H9 (cell line): ENCODE data around the gene GPATCH2. TPM values are rescaled to one million over a fixed set of nuclear protein-coding genes. Genes with fewer than 3 reads are reported as not detected.

Source experiments
- DNase-seq: peaks from one replicate; pipeline ENCODE4 v3.0.0-alpha.2; 2017
- H2AFZ ChIP-seq: one replicate; pipeline ENCODE4 v1.6.1; 2013; ENCODE audit warnings: mild to moderate bottlenecking, low read length, control low read depth, moderate library complexity
- H2AK5ac ChIP-seq: 2 replicates; pipeline ENCODE4 v1.6.1; 2013; ENCODE audit warnings: low read length, control low read depth, mixed read lengths; ENCODE audit not compliant: insufficient read length
- H2BK120ac ChIP-seq: one replicate; pipeline ENCODE4 v1.6.1; 2013; ENCODE audit warnings: low read depth, mild to moderate bottlenecking, low read length, control low read depth, inconsistent platforms; ENCODE audit not compliant: poor library complexity, severe bottlenecking
- H2BK12ac ChIP-seq: 2 replicates; pipeline ENCODE4 v1.6.1; 2013; ENCODE audit warnings: low read length, control low read depth, mixed read lengths, low read depth; ENCODE audit not compliant: insufficient read length
- H2BK15ac ChIP-seq: 2 replicates; pipeline ENCODE4 v1.6.1; 2013; ENCODE audit warnings: low read depth, low read length, control low read depth
- H2BK20ac ChIP-seq: one replicate; pipeline ENCODE4 v1.6.1; 2013; ENCODE audit warnings: low read depth, mild to moderate bottlenecking, low read length, control low read depth, inconsistent platforms; ENCODE audit not compliant: poor library complexity, severe bottlenecking
- H2BK5ac ChIP-seq: 2 replicates; pipeline ENCODE4 v1.6.1; 2013; ENCODE audit warnings: low read length, control low read depth, mixed read lengths; ENCODE audit not compliant: insufficient read length
- H3K14ac ChIP-seq: 2 replicates; pipeline ENCODE4 v1.6.1; 2013; ENCODE audit warnings: low read length, control low read depth; ENCODE audit not compliant: insufficient read depth
- H3K18ac ChIP-seq: 2 replicates; pipeline ENCODE4 v1.6.1; 2013; ENCODE audit warnings: low read depth, mild to moderate bottlenecking, mixed read lengths, low read length, control low read depth; ENCODE audit not compliant: insufficient read length
- H3K23ac ChIP-seq: 2 replicates; pipeline ENCODE4 v1.6.1; 2013; ENCODE audit warnings: low read length, control low read depth, mixed read lengths, low read depth; ENCODE audit not compliant: insufficient read length
- H3K23me2 ChIP-seq: 2 replicates; pipeline ENCODE4 v1.6.1; 2013; ENCODE audit warnings: low read depth, mild to moderate bottlenecking, mixed read lengths, low read length, control low read depth; ENCODE audit not compliant: insufficient read length, poor library complexity, severe bottlenecking
- H3K27ac ChIP-seq: 2 replicates; pipeline ENCODE4 v1.5.1; 2013; ENCODE audit warnings: low read length, control low read depth, mixed read lengths, low read depth; ENCODE audit not compliant: insufficient read length
- H3K27me3 ChIP-seq: 2 replicates; pipeline ENCODE4 v1.6.1; 2013; ENCODE audit warnings: low read length, control low read depth, inconsistent platforms; ENCODE audit not compliant: insufficient read depth
- H3K4ac ChIP-seq: 2 replicates; pipeline ENCODE4 v1.6.1; 2013; ENCODE audit warnings: low read depth, mild to moderate bottlenecking, control low read depth, inconsistent platforms, low read length, moderate library complexity
- H3K4me1 ChIP-seq: 2 replicates; pipeline ENCODE4 v1.6.1; 2013; ENCODE audit warnings: low read length, control low read depth, inconsistent platforms; ENCODE audit not compliant: insufficient read depth
- H3K4me2 ChIP-seq: 2 replicates; pipeline ENCODE4 v1.6.1; 2013; ENCODE audit warnings: low read length, control low read depth, mixed read lengths; ENCODE audit not compliant: insufficient read length, insufficient read depth
- H3K56ac ChIP-seq: 2 replicates; pipeline ENCODE4 v1.6.1; 2013; ENCODE audit warnings: low read depth, mild to moderate bottlenecking, mixed read lengths, low read length, control low read depth; ENCODE audit not compliant: insufficient read length
- H3K79me1 ChIP-seq: 2 replicates; pipeline ENCODE4 v1.6.1; 2013; ENCODE audit warnings: low read depth, mild to moderate bottlenecking, moderate library complexity, low read length, control low read depth, inconsistent platforms; ENCODE audit not compliant: insufficient read depth, poor library complexity, severe bottlenecking
- H3K79me2 ChIP-seq: 2 replicates; pipeline ENCODE4 v1.6.1; 2013; ENCODE audit warnings: low read length, control low read depth, inconsistent platforms; ENCODE audit not compliant: insufficient read depth
- H3K9ac ChIP-seq: 2 replicates; pipeline ENCODE4 v1.6.1; 2013; ENCODE audit warnings: low read length, control low read depth, mixed read lengths; ENCODE audit not compliant: insufficient read length; ENCODE audit errors: extremely low read depth
- H3K9me3 ChIP-seq: one replicate; pipeline ENCODE4 v1.6.1; 2013; ENCODE audit warnings: low read depth, low read length, inconsistent platforms; ENCODE audit not compliant: control insufficient read depth
- H3T11ph ChIP-seq: one replicate; pipeline ENCODE4 v1.6.1; 2013; ENCODE audit warnings: mild to moderate bottlenecking, low read length, control low read depth, inconsistent platforms
- H4K20me1 ChIP-seq: one replicate; pipeline ENCODE4 v1.6.1; 2013; ENCODE audit not compliant: control insufficient read depth, insufficient read length, insufficient read depth
- H4K5ac ChIP-seq: 2 replicates; pipeline ENCODE4 v1.6.1; 2013; ENCODE audit warnings: low read depth, mild to moderate bottlenecking, mixed read lengths, low read length, control low read depth; ENCODE audit not compliant: insufficient read length
- H4K8ac ChIP-seq: replicated peaks from 2 replicates; pipeline ENCODE4 v1.6.1; 2013; ENCODE audit warnings: low read length, control low read depth, mixed read lengths, low read depth; ENCODE audit not compliant: insufficient read length
- H4K91ac ChIP-seq: 2 replicates; pipeline ENCODE4 v1.6.1; 2013; ENCODE audit warnings: low read depth, mild to moderate bottlenecking, moderate library complexity, mixed read lengths, low read length, control low read depth; ENCODE audit not compliant: insufficient read length
- H3K27ac Mint-ChIP-seq, 3 experiments: 2 replicates in 2 of 3; 3 replicates in 1 of 3; pipeline ENCODE4 v1.8.0; 2020 to 2021; ENCODE audit warnings: mixed read lengths in 3 of 3, mild to moderate bottlenecking in 1 of 3, moderate library complexity in 1 of 3
- H3K27me3 Mint-ChIP-seq: 2 replicates; pipeline ENCODE4 v1.8.0; 2021; ENCODE audit warnings: low read depth, mild to moderate bottlenecking, moderate library complexity, mixed read lengths
- H3K36me3 Mint-ChIP-seq, 3 experiments: 2 replicates in 2 of 3; 3 replicates in 1 of 3; pipeline ENCODE4 v1.8.0; 2020 to 2021; ENCODE audit warnings: low read depth in 3 of 3, mixed read lengths in 3 of 3; ENCODE audit not compliant: insufficient read depth in 1 of 3
- H3K4me1 Mint-ChIP-seq, 2 experiments: 2 replicates each; pipeline ENCODE4 v1.8.0; 2020; ENCODE audit warnings: mixed read lengths in 2 of 2
- H3K4me3 Mint-ChIP-seq, 2 experiments: 2 replicates in 1 of 2; 3 replicates in 1 of 2; pipeline ENCODE4 v1.8.0; 2020 to 2021; ENCODE audit warnings: mild to moderate bottlenecking in 2 of 2, mixed read lengths in 2 of 2, moderate library complexity in 1 of 2
- H3K9me3 Mint-ChIP-seq, 2 experiments: 2 replicates in 1 of 2; 3 replicates in 1 of 2; pipeline ENCODE4 v1.8.0; 2020; ENCODE audit warnings: mild to moderate bottlenecking in 2 of 2, mixed read lengths in 2 of 2, moderate library complexity in 1 of 2
- WGBS: extraction: QIAGEN DNeasy Blood & Tissue Kit; methylation state at CpG from one replicate; pipeline ENCODE4 v1.1.7; 2013; ENCODE audit warnings: missing lambda C conversion rate, low lambda C conversion rate, mixed read lengths; ENCODE audit not compliant: insufficient read length; ENCODE audit errors: extremely low coverage; 5-methylcytosine and 5-hydroxymethylcytosine counted together
- total RNA-seq: library from RNA; stranded (reverse); gene quantifications from 2 replicates; pipeline ENCODE4 v1.2.1, GENCODE V29; 2021
- TF ChIP-seq, protein P1 (sequence below): fragments of 200-600 bp; sonication (generic); conservative IDR thresholded peaks from 3 replicates; pipeline ENCODE4 v1.8.0; 2021; ENCODE audit warnings: antibody characterized with exemption, mild to moderate bottlenecking

GPATCH2 gene
- total RNA-seq, 1 experiment from 2014 or later: 14.3 TPM

DNA sequence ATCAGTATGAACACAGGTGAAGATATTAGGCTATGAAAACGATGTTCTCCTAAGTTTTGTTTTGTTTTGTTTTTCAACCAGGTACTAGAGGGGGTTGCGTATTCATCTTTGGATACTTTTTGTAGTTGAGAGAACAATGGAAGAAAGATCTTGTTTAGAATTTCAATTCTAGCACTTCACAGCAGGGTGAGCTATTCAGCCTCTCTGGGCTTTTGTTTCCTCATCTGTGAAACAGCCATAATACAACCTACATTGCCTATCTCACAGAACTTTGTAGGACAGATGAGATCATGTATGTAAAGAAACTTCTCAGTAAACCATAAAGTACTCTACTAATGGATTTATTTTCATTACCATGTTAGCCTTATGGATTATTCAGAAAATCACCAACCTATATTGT is 199.5 kb downstream of the GPATCH2 start:
- H3K79me2 ChIP-seq: no peaks in the 10 kb centered on the region
- H4K91ac ChIP-seq: no peak overlapping the region
- no peaks in the 10 kb centered on the region for H3K27me3 ChIP-seq
- H3K4me1 ChIP-seq: no peaks in the 10 kb centered on the region
- H3K56ac ChIP-seq: no peak overlapping the region
- H3K4me1 Mint-ChIP-seq: peaks cover 10 to 21% of the 10 kb centered on the region in 2 experiments
- no CpG with 5 or more reads among the region's 2 CpGs for WGBS
- no peak overlapping the region for H3K4me3 Mint-ChIP-seq
- H3K4me2 ChIP-seq: no peak overlapping the region
- no peaks in the 10 kb centered on the region for H3K27me3 Mint-ChIP-seq
- no peak overlapping the region for H3K9ac ChIP-seq
- no peak overlapping the region for H2BK20ac ChIP-seq
- H4K20me1 ChIP-seq: no peaks in the 10 kb centered on the region
- no peak overlapping the region for H2BK120ac ChIP-seq
- H3K27ac Mint-ChIP-seq: no peak overlapping the region; a peak in 2 of 7 replicates
- no peak overlapping the region for H3K18ac ChIP-seq
- no peak overlapping the region; the same call in 1 of the 2 replicates for H2BK15ac ChIP-seq
- no peak overlapping the region for H3K4ac ChIP-seq
- H3K9me3 ChIP-seq: no peaks in the 10 kb centered on the region
- no peak for DNase-seq
- TF ChIP-seq, protein P1, sequence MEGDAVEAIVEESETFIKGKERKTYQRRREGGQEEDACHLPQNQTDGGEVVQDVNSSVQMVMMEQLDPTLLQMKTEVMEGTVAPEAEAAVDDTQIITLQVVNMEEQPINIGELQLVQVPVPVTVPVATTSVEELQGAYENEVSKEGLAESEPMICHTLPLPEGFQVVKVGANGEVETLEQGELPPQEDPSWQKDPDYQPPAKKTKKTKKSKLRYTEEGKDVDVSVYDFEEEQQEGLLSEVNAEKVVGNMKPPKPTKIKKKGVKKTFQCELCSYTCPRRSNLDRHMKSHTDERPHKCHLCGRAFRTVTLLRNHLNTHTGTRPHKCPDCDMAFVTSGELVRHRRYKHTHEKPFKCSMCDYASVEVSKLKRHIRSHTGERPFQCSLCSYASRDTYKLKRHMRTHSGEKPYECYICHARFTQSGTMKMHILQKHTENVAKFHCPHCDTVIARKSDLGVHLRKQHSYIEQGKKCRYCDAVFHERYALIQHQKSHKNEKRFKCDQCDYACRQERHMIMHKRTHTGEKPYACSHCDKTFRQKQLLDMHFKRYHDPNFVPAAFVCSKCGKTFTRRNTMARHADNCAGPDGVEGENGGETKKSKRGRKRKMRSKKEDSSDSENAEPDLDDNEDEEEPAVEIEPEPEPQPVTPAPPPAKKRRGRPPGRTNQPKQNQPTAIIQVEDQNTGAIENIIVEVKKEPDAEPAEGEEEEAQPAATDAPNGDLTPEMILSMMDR: no peak
- no peak overlapping the region for H4K5ac ChIP-seq
- H3K27ac ChIP-seq: no peak overlapping the region
- H3K14ac ChIP-seq: no peak overlapping the region
- H2BK12ac ChIP-seq: no peak overlapping the region
- H3K79me1 ChIP-seq: no peaks in the 10 kb centered on the region
- no peaks in the 10 kb centered on the region for H3K9me3 Mint-ChIP-seq
- H2AFZ ChIP-seq: no peak overlapping the region
- H2BK5ac ChIP-seq: no peak overlapping the region
- H3K23ac ChIP-seq: no peak overlapping the region
- H3K36me3 Mint-ChIP-seq: peaks cover 0 to 10% (median 2%) of the 10 kb centered on the region in 3 experiments; a peak in 2 of 7 replicates
- no peak overlapping the region for H3T11ph ChIP-seq
- no peak overlapping the region for H2AK5ac ChIP-seq
- H3K23me2 ChIP-seq: no peaks in the 10 kb centered on the region
- no peak overlapping the region for H4K8ac ChIP-seq
